H1 (cell line): ENCODE data around the gene GRIN2C. TPM values are rescaled to one million over a fixed set of nuclear protein-coding genes. Genes with fewer than 3 reads are reported as not detected.

Experiments
- ATF2 ChIP-seq: IDR thresholded peaks from 2 replicates; pipeline ENCODE4 v1.6.1; 2012; ENCODE audit warnings: low read length, inconsistent platforms
- BACH1 ChIP-seq: IDR thresholded peaks from 2 replicates; pipeline ENCODE4 v1.6.1; 2012; ENCODE audit warnings: low read length, improper control_type of control experiment
- CHD7 ChIP-seq: fragments of 300-600 bp; sonication (generic); IDR thresholded peaks from 2 replicates; pipeline ENCODE4 v1.7.1; 2012; ENCODE audit warnings: low read length, moderate library complexity, mild to moderate bottlenecking, inconsistent platforms; ENCODE audit not compliant: insufficient replicate concordance
- GTF2F1 ChIP-seq: IDR thresholded peaks from 2 replicates; pipeline ENCODE4 v1.6.1; 2012; ENCODE audit warnings: low read depth, low read length, improper control_type of control experiment, borderline replicate concordance
- POLR2AphosphoS5 ChIP-seq: IDR thresholded peaks from 2 replicates; pipeline ENCODE4 v1.6.1; 2011; ENCODE audit warnings: low read depth, low read length
- SIX5 ChIP-seq: IDR thresholded peaks from 2 replicates; pipeline ENCODE4 v1.6.1; 2011; ENCODE audit warnings: mild to moderate bottlenecking, low read depth, low read length
- SRF ChIP-seq: IDR thresholded peaks from 2 replicates; pipeline ENCODE4 v1.6.1; 2011; ENCODE audit warnings: mild to moderate bottlenecking, low read depth, low read length, moderate library complexity
- TBP ChIP-seq: IDR thresholded peaks from 2 replicates; pipeline ENCODE4 v1.6.1; 2011; ENCODE audit warnings: low read depth, low read length, improper control_type of control experiment
- polyA plus RNA-seq, 7 experiments: library from polyadenylated mRNA; depleted of rRNA in 3 of 7; stranded (reverse) in 5 of 7; unstranded in 2 of 7; fragments of >200 nt in 5 of 7; fragments of 200-250 nt in 2 of 7; gene quantifications; 1 replicate in 5 of 7; 2 replicates in 1 of 7; 4 replicates in 1 of 7; pipeline versions ENCODE4 v1.2.1 to v1.2.3, GENCODE V29; 2011 to 2013; ENCODE audit warnings: missing spikeins in 2 of 7, mixed read lengths in 2 of 7
- total RNA-seq: library from RNA; stranded (reverse); fragmentation: NEBNext Ultra II Directional; extraction: Animal tissue kit (Norgen Biotek cat#: 25700); gene quantifications from 2 replicates; pipeline ENCODE4 v1.2.1, GENCODE V29; 2021

The GRIN2C gene
- total and polyA plus RNA-seq, 2 of the 8 experiments (the other 6 are each of a cell fraction or from before 2014, with no cell fraction given) = 0.06 to 0.07 TPM

- no peak for TF ChIP-seq SRF
- no peak for TF ChIP-seq SIX5
- TF ChIP-seq GTF2F1 = no peak
- no peak for TF ChIP-seq POLR2AphosphoS5
- TF ChIP-seq TBP = no peak
- TF ChIP-seq ATF2 = no peak
- TF ChIP-seq BACH1 = no peak
- no peak for TF ChIP-seq CHD7
These were observed 16.9 kb downstream of the GRIN2C start (continued) for GRCh38 chr17:74842599-74843351.
